Activated B cell treated with CpG ODN at 0.5 μM for 24 hours (primary cell): ENCODE data around the gene ANGPTL2. TPM values are rescaled to one million over a fixed set of nuclear protein-coding genes. Genes with fewer than 3 reads are reported as not detected.

Experiments
- ATAC-seq: fragments of 200-7000 bp; cut with Tn5 transposase; one replicate; pipeline ENCODE4 v1.10.0; 2021; ENCODE audit warnings: low read depth, mild to moderate bottlenecking, moderate library complexity
- CTCF ChIA-PET: fragments of 350-600 bp; sonication (Branson Sonifier 250); formaldehyde crosslinking; loops from one replicate; lab custom pipeline; 2021; ENCODE audit warnings: antibody characterized with exemption; lab: Charles Lee
- POLR2A ChIA-PET: fragments of 350-600 bp; sonication (Branson Sonifier 250); formaldehyde crosslinking; loops from one replicate; lab custom pipeline; 2021; ENCODE audit warnings: antibody characterized with exemption; lab: Charles Lee
- DNase-seq: peaks from one replicate; pipeline ENCODE4 v3.0.0; 2022
- H3K27ac Mint-ChIP-seq: one replicate; pipeline ENCODE4 v1.8.0; 2020; ENCODE audit warnings: mixed read lengths
- H3K27me3 Mint-ChIP-seq: one replicate; pipeline ENCODE4 v1.8.0; 2021; ENCODE audit warnings: mixed read lengths
- H3K36me3 Mint-ChIP-seq: one replicate; pipeline ENCODE4 v1.8.0; 2021; ENCODE audit warnings: low read depth, mixed read lengths
- H3K4me1 Mint-ChIP-seq: one replicate; pipeline ENCODE4 v1.8.0; 2021; ENCODE audit warnings: mixed read lengths
- H3K4me3 Mint-ChIP-seq: one replicate; pipeline ENCODE4 v1.8.0; 2020; ENCODE audit warnings: mild to moderate bottlenecking, mixed read lengths
- H3K9me3 Mint-ChIP-seq: one replicate; pipeline ENCODE4 v1.8.0; 2020; ENCODE audit warnings: mixed read lengths
- CTCF ChIP-seq: fragments of 200-600 bp; IDR thresholded peaks from one replicate; pipeline ENCODE4 v1.8.0; 2022; ENCODE audit warnings: antibody characterized with exemption, mild to moderate bottlenecking
- intact Hi-C: fragments of 100-400 bp; cut with micrococcal nuclease; formaldehyde crosslinking; loops from one replicate; pipeline ENCODE4 v1.15.1; 2024
- total RNA-seq: library from RNA; stranded (reverse); gene quantifications from 2 replicates; pipeline ENCODE4 v1.2.3, GENCODE V29; 2022

The ANGPTL2 gene
- total RNA-seq, 1 donor from 2014 or later: not detected

GRCh38 chr9:127121628-127122175 lies 733 bp downstream of the ANGPTL2 start:
- TF ChIP-seq CTCF: no peak
- DNase-seq (no peak), ATAC-seq (no peak)
- H3K9me3 Mint-ChIP-seq: no peaks in the 10 kb centered on the region
- no peak overlapping the region for H3K27ac Mint-ChIP-seq
- no peak overlapping the region for H3K4me3 Mint-ChIP-seq
- ChIA-PET POLR2A (interaction anchor here (0.5 to 0.7 kb wide), 2 partner anchors 45 to 404 kb away, joined by 3 to 4 read pairs; no protein-coding TSS in a partner anchor), CTCF (no interaction called here)
- H3K36me3 Mint-ChIP-seq: no peaks in the 10 kb centered on the region
- intact Hi-C loops: loop anchor here (2.0 kb wide), 1 partner anchor 45 kb away; no protein-coding TSS in a partner anchor
- peaks cover 36% of the 10 kb centered on the region for H3K4me1 Mint-ChIP-seq
- peaks cover 5% of the 10 kb centered on the region for H3K27me3 Mint-ChIP-seq

- Mint-ChIP-seq H3K9me3 (no peaks in the 10 kb centered on the region), H3K36me3 (no peaks in the 10 kb centered on the region), H3K27me3 (peaks cover 5% of the 10 kb centered on the region), H3K4me3 (no peak overlapping the region), H3K27ac (no peak overlapping the region), H3K4me1 (peaks cover 44% of the 10 kb centered on the region)
- TF ChIP-seq CTCF: no peak
- POLR2A ChIA-PET: no interaction called here
- ATAC-seq: no peak
- CTCF ChIA-PET: interaction anchor here (1.0 kb wide), 1 partner anchor 178 kb away, joined by 3 read pairs; no protein-coding TSS in a partner anchor
- no peak for DNase-seq
- intact Hi-C loops: no loop called here
These were observed 3.1 kb downstream of the ANGPTL2 start for GRCh38 chr9:127119320-127119709.

GRCh38 chr9:127118597-127119319 lies 3.7 kb downstream of the ANGPTL2 start:
- peaks cover 44% of the 10 kb centered on the region for H3K4me1 Mint-ChIP-seq
- ATAC-seq: peak; percentile 32
- no peak for DNase-seq
- TF ChIP-seq CTCF: no peak
- ChIA-PET CTCF (interaction anchor here (1.0 kb wide), 1 partner anchor 178 kb away, joined by 3 read pairs; no protein-coding TSS in a partner anchor), POLR2A (interaction anchor here (0.6 kb wide), 1 partner anchor 788 kb away, joined by 3 read pairs; no protein-coding TSS in a partner anchor)
- no peaks in the 10 kb centered on the region for H3K36me3 Mint-ChIP-seq
- H3K9me3 Mint-ChIP-seq: no peaks in the 10 kb centered on the region
- H3K4me3 Mint-ChIP-seq: no peak overlapping the region
- peaks cover 5% of the 10 kb centered on the region for H3K27me3 Mint-ChIP-seq
- H3K27ac Mint-ChIP-seq: no peak overlapping the region
- intact Hi-C loops: no loop called here

- no peak overlapping the region for H3K4me3 Mint-ChIP-seq
- H3K4me1 Mint-ChIP-seq: peaks cover 38% of the 10 kb centered on the region
- H3K27me3 Mint-ChIP-seq: peaks cover 5% of the 10 kb centered on the region
- no peak for TF ChIP-seq CTCF
- DNase-seq (no peak), ATAC-seq (no peak)
- CTCF ChIA-PET: no interaction called here
- H3K9me3 Mint-ChIP-seq: no peaks in the 10 kb centered on the region
- POLR2A ChIA-PET: interaction anchor here (0.6 kb wide), 1 partner anchor 789 kb away, joined by 3 read pairs; no protein-coding TSS in a partner anchor
- no peaks in the 10 kb centered on the region for H3K36me3 Mint-ChIP-seq
- intact Hi-C loops: no loop called here
- no peak overlapping the region for H3K27ac Mint-ChIP-seq
These were observed 4.6 kb downstream of the ANGPTL2 start for GRCh38 chr9:127117801-127118200.

- ChIA-PET POLR2A (no interaction called here), CTCF (interaction anchor here (1.2 kb wide), 1 partner anchor 176 kb away, joined by 3 read pairs; no protein-coding TSS in a partner anchor)
- peaks cover 5% of the 10 kb centered on the region for H3K27me3 Mint-ChIP-seq
- H3K4me1 Mint-ChIP-seq: peaks cover 35% of the 10 kb centered on the region
- intact Hi-C loops: no loop called here
- H3K9me3 Mint-ChIP-seq: no peaks in the 10 kb centered on the region
- no peak for TF ChIP-seq CTCF
- H3K27ac Mint-ChIP-seq: no peak overlapping the region
- no peaks in the 10 kb centered on the region for H3K36me3 Mint-ChIP-seq
- ATAC-seq (no peak), DNase-seq (no peak)
- no peak overlapping the region for H3K4me3 Mint-ChIP-seq
These were observed 5.5 kb downstream of the ANGPTL2 start for GRCh38 chr9:127116957-127117356.
